Left lung (tissue), 10 donors: ENCODE results near the gene ZNF410. TPM values are rescaled to one million over a fixed set of nuclear protein-coding genes. Genes with fewer than 3 reads are reported as not detected.

Source experiments
- ATAC-seq: fragments of 200-7000 bp; cut with Tn5 transposase; one replicate; pipeline ENCODE4 v1.9.1; 2020; ENCODE audit warnings: moderate library complexity
- DNase-seq, 4 donors: peaks; one replicate each; pipeline ENCODE4 v3.0.0-alpha.2; 2013 to 2020
- H3K27ac ChIP-seq, 2 donors: fragments of 200-600 bp; sonication (generic) in 1 of 2; one replicate each; pipeline versions ENCODE4 v1.5.0 to v1.8.0; 2020 to 2021
- H3K27me3 ChIP-seq, 2 donors: fragments of 200-600 bp; sonication (generic) in 1 of 2; one replicate each; pipeline versions ENCODE4 v1.5.0 to v1.8.0; 2020 to 2021
- H3K36me3 ChIP-seq, 2 donors: fragments of 200-600 bp; sonication (generic) in 1 of 2; one replicate each; pipeline versions ENCODE4 v1.5.0 to v1.8.0; 2020 to 2021
- H3K4me1 ChIP-seq, 2 donors: fragments of 200-600 bp; one replicate each; pipeline ENCODE4 v1.8.0; 2021
- H3K4me3 ChIP-seq, 2 donors: fragments of 200-600 bp; sonication (generic) in 1 of 2; one replicate each; pipeline versions ENCODE4 v1.5.0 to v1.8.0; 2020 to 2021; ENCODE audit warnings: mild to moderate bottlenecking in 1 of 2
- H3K9me3 ChIP-seq, 2 donors: fragments of 200-600 bp; sonication (generic) in 1 of 2; one replicate each; pipeline versions ENCODE4 v1.5.0 to v1.8.0; 2020 to 2021
- intact Hi-C, 2 donors: fragments of 100-400 bp; cut with DNase I; formaldehyde crosslinking; loops; one replicate each; pipeline versions ENCODE4 v1.11.2 to v1.14.2; 2022
- polyA plus RNA-seq, 6 donors: library from polyadenylated mRNA; unstranded; fragments of 120-200 nt; gene quantifications; one replicate each; pipeline ENCODE4 v1.2.1, GENCODE V29; 2013; ENCODE audit not compliant: insufficient read length in 6 of 6
- total RNA-seq, 2 donors: library from RNA; stranded (reverse); fragmentation: NEBNext Ultra II Directional; extraction: Animal tissue kit (Norgen Biotek cat#: 25700); gene quantifications; one replicate each; pipeline ENCODE4 v1.2.1, GENCODE V29; 2021
- TF ChIP-seq, protein P1 (sequence below), 2 donors: fragments of 200-600 bp; sonication (generic) in 1 of 2; IDR thresholded peaks; one replicate each; pipeline versions ENCODE4 v1.5.0 to v1.8.0; 2021; ENCODE audit warnings: antibody characterized with exemption in 2 of 2
- donor health status: DM: no; HTN: yes; CAD: no.
- donor health status: DM: no; HTN: no; CAD: no.

ZNF410 gene
- total and polyA plus RNA-seq, 8 donors = 38.7 to 55.6 (median 50.4) TPM

DNA sequence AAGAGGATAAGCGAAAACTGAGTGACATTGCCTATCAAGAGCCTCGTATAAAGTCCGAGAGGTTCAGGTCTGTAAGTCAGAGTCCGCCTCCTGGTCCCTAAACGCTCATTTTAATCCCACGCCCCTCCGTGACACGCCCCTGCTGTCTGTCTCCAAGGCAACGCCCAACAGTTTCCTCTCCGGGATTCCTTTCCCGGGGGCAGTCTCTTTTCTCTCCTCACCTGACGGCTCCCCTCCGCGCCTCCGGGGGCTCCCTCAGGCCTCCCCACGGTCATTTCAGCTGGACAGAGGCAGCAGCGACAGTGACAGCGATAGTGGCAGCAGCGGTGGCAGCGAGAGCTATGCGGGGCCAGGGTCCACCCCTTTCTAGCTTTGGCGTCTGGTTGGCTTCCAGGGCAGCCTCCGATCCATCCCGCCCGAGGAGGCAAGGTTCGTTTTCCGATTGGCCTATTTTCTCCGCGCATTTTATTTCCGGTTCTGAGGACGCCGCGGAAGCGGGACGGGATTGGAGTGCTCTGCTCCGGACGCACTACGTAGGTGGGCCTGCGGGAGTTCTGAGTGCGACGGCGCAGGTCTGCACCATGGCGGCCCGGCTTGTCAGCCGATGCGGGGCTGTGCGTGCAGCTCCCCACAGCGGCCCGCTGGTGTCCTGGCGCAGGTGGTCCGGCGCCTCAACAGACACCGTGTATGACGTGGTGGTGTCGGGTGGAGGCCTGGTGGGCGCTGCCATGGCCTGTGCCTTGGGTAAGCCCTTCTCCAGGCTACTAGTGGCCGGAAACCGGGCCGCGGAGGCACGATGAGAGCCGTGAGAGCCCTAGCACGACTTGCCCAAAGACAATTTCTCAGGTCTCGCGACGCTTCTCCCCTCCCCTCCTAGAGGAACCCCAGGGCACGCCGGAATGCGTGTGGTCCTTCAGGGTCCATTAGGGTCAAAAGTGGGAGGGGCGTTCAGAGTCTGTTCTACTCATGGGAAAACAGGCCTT lies 63.4 kb downstream of the ZNF410 start, which contains the start of the genes COQ6 and FAM161B:
TSS of gene COQ6 (plus strand) at position 551 of the 983 bp plus-strand sequence. CDS start at position 582, 31 bp downstream.
TSS of gene FAM161B (minus strand) at position 343 of the 983 bp plus-strand sequence. CDS start at position 275, 68 bp downstream.
- peaks cover 5 to 13% of the 10 kb centered on the region in 2 donors for H3K4me1 ChIP-seq
- no peaks in the 10 kb centered on the region for H3K27me3 ChIP-seq
- peaks cover 0 to 21% of the 10 kb centered on the region in 2 donors for H3K36me3 ChIP-seq
- intact Hi-C loops = no loop called here
- TF ChIP-seq, protein P1, sequence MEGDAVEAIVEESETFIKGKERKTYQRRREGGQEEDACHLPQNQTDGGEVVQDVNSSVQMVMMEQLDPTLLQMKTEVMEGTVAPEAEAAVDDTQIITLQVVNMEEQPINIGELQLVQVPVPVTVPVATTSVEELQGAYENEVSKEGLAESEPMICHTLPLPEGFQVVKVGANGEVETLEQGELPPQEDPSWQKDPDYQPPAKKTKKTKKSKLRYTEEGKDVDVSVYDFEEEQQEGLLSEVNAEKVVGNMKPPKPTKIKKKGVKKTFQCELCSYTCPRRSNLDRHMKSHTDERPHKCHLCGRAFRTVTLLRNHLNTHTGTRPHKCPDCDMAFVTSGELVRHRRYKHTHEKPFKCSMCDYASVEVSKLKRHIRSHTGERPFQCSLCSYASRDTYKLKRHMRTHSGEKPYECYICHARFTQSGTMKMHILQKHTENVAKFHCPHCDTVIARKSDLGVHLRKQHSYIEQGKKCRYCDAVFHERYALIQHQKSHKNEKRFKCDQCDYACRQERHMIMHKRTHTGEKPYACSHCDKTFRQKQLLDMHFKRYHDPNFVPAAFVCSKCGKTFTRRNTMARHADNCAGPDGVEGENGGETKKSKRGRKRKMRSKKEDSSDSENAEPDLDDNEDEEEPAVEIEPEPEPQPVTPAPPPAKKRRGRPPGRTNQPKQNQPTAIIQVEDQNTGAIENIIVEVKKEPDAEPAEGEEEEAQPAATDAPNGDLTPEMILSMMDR (IDR thresholded peaks at IDR 0.05) = no peak
- no peaks in the 10 kb centered on the region for H3K9me3 ChIP-seq
- ATAC-seq = peak; percentile 97
- peak within 1 kb of the TSS; percentile 84 to 90 for H3K27ac ChIP-seq
- H3K4me3 ChIP-seq = peak within 1 kb of the TSS; percentile 54 to 82
- peak; percentile 94 to 98 (median 96) for DNase-seq

DNA sequence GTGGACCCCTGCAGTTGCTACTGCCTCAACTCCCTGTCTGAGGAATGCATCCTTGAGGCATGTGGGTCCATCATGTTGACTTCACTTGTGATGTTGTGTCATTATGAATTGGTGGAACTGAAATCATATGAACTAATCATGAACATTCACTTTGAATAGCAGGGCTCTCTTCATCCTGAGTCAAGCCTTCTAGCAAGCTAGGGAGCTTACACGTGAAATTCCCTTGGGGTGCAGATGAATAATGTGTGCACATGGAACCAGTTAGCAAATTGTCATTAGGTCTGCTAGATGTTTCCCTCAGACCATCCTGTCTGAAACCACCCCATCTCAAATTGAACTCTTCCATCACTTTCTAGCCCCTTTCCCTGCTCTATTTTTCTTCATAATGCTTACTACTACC lies 67.1 kb downstream of the ZNF410 start:
- H3K36me3 ChIP-seq = peaks cover 0 to 53% of the 10 kb centered on the region in 2 donors
- no peak overlapping the region for H3K27ac ChIP-seq
- DNase-seq (no peak), ATAC-seq (no peak)
- H3K4me1 ChIP-seq = peaks cover 5 to 13% of the 10 kb centered on the region in 2 donors
- intact Hi-C loops = no loop called here
- H3K27me3 ChIP-seq = no peaks in the 10 kb centered on the region
- H3K4me3 ChIP-seq = no peak overlapping the region
- no peaks in the 10 kb centered on the region for H3K9me3 ChIP-seq
- TF ChIP-seq, protein P1 (IDR thresholded peaks at IDR 0.05) = no peak

DNA sequence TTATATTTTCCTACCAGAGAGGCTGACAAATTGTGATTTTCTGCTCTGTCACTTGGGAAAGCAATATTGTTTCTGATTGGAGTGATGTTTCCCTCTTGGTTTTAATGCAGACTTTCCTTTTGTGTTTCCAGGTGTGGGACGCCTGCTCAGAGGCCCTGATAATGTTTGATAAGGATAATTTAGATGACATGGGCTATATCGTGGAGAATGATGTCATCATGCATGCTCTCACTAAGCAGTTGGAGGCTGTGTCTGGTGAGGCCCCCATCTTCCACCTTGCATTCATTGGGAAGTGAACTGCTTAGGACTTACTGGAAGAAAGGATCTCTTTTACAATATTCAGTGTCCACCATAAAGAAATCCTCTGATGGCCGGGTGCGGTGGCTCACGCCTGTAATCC lies 69.0 kb downstream of the ZNF410 start:
- ATAC-seq = no peak
- H3K36me3 ChIP-seq = peaks cover 0 to 72% of the 10 kb centered on the region in 2 donors
- intact Hi-C loops = no loop called here
- no peak overlapping the region for H3K4me3 ChIP-seq
- H3K27ac ChIP-seq = no peak overlapping the region
- TF ChIP-seq, protein P1 (IDR thresholded peaks at IDR 0.05) = no peak
- no peaks in the 10 kb centered on the region for H3K27me3 ChIP-seq
- H3K9me3 ChIP-seq = no peaks in the 10 kb centered on the region
- DNase-seq = no peak
- H3K4me1 ChIP-seq = peaks cover 5 to 6% of the 10 kb centered on the region in 2 donors

DNA sequence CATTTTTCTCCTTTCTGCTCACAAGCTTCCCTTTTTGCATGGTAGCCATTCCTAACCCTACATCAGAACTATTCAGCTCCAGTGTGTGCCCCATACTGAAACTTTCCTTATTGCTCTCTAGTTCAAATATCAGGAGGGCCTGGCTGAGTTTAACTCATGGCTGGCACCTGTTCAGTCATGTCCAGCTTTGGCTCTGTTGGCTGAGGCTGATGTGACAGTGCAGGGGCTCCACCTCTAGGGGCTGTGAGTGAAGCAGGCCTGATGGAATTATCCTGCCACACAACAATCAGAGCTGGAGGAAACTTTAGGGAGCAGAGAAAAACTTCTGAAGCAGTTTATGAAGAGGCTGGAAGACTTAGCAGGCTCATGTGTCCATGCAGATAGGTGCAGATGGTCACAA lies 71.9 kb downstream of the ZNF410 start:
- ATAC-seq = no peak
- DNase-seq = no peak
- intact Hi-C loops = no loop called here
- TF ChIP-seq, protein P1 (IDR thresholded peaks at IDR 0.05) = no peak
- H3K9me3 ChIP-seq = no peaks in the 10 kb centered on the region
- no peak overlapping the region for H3K27ac ChIP-seq
- no peak overlapping the region for H3K4me3 ChIP-seq
- H3K36me3 ChIP-seq = peaks cover 0 to 98% of the 10 kb centered on the region in 2 donors
- H3K27me3 ChIP-seq = no peaks in the 10 kb centered on the region
- H3K4me1 ChIP-seq = no peaks in the 10 kb centered on the region

DNA sequence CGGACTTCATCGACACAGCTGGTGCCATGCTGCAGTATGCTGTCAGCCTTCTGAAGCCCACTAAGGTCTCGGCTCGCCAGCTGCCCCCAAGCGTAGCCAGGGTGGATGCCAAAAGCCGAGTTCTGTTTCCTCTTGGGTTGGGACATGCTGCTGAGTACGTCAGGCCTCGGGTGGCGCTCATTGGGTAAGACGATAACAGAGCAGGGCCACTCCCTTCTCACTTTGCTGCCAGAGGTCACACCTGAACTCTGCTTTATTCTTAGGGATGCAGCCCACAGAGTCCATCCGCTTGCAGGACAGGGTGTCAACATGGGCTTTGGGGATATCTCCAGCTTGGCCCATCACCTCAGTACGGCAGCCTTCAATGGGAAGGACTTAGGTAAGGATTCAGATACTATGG lies 74.5 kb downstream of the ZNF410 start:
- Histone ChIP-seq H3K4me1 (no peaks in the 10 kb centered on the region), H3K36me3 (peaks cover 0 to 85% of the 10 kb centered on the region in 2 donors), H3K27me3 (no peaks in the 10 kb centered on the region), H3K27ac (no peak overlapping the region), H3K4me3 (no peak overlapping the region), H3K9me3 (no peaks in the 10 kb centered on the region)
- DNase-seq = no peak
- ATAC-seq = no peak
- intact Hi-C loops = no loop called here
- TF ChIP-seq, protein P1 (IDR thresholded peaks at IDR 0.05) = no peak
